ENCODE measurements around the gene GFRA4.

GFRA4 gene, protein sequence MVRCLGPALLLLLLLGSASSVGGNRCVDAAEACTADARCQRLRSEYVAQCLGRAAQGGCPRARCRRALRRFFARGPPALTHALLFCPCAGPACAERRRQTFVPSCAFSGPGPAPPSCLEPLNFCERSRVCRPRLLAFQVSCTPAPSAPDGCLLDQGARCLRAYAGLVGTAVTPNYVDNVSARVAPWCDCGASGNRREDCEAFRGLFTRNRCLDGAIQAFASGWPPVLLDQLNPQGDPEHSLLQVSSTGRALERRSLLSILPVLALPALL

DNA sequence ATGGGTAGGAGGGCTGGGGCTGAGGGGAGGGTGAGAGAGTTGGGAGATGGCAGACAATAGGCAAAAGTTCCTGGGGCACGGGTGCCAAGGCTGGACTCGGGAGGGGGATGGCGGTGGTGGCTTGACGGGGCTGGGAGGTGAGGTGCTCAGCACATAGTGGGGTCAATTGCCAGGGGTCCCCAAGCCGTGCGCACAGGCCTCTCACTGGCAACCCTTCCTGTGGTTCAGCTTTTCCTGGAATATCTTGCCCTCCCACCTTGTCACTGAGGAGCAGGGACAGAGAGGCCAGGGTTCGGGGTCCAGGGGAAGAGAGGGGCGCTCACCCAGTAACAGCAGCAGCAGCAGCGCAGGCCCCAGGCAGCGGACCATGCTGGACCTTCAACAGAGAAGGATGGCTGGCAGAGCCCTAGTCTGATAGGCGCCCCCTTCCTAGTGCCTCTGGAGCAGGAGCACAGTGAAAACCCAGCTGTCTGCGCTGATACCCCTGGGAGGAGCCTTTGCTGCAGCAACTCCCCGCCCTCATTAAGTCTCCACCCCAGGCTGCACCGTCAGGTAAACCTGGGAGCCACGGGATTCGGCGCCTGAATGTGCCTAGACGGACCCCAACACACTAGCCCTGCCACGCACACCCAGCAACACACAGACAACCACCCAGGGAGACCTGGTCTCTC is at the start of gene GFRA4:
GFRA4 (minus strand) TSS at position 369 of the 671 bp plus-strand sequence; CDS start at position 369, 0 bp downstream.
- DNase-seq (ENCODE audit: low read depth): no peak

DNA sequence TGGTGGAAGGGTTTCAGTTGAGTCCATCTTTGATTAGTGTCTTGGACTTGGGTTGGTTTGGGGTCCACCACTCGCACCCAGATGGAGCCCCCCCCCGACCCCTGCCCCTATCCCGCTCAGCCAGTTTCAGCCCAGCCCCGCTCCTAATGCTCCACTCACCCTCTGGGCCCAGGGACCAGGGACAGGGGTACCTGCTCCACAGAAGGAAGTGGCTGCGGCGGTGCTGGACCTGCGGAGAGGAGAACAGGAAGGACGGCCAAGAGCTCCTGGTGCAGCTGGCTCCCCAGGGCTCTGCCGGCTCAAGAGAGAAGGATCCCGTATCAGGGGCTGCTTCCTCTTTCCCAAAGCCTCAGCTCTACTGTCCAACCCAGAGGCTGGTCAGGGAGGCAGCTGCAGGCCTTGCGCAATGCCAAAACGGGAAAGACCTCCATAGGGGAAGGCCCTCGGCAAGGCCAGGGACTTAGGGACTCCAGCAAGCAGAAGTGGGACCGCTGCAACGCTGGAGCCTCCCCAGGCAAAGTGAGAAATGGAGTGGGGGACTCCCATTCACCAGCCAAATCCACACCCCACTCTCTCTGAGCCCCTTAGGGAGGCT is 49.2 kb upstream of the GFRA4 start, which contains the start of gene SIGLEC1:
SIGLEC1 (minus strand) TSS at position 322 of the 595 bp plus-strand sequence. CDS start 5,472 bp downstream, outside the sequence.
- no peak for DNase-seq (ENCODE audit: low read depth)

DNA sequence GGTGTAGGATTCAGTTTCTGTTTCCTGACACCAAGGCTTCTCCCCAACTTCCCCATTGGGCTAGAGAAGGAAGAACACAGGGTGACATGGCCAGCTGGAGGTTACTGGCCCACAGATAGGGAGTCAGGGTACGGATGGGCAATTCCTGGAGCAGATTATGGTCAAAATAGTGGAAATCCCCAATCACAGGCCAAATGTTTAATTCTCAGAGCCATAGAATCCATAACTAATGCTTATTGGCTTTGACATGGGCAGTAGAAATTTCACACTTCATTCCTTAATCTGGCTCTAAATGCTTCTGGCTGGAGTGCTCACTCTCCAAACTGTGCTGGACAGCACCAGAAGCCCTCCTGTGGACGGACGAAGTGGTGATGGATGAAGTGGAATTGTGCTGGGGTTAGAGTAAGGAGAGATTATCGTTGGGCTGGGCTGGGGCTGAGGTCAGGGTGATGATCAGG is 48.3 kb upstream of the GFRA4 start:
- DNase-seq (ENCODE audit: low read depth): no peak

DNA sequence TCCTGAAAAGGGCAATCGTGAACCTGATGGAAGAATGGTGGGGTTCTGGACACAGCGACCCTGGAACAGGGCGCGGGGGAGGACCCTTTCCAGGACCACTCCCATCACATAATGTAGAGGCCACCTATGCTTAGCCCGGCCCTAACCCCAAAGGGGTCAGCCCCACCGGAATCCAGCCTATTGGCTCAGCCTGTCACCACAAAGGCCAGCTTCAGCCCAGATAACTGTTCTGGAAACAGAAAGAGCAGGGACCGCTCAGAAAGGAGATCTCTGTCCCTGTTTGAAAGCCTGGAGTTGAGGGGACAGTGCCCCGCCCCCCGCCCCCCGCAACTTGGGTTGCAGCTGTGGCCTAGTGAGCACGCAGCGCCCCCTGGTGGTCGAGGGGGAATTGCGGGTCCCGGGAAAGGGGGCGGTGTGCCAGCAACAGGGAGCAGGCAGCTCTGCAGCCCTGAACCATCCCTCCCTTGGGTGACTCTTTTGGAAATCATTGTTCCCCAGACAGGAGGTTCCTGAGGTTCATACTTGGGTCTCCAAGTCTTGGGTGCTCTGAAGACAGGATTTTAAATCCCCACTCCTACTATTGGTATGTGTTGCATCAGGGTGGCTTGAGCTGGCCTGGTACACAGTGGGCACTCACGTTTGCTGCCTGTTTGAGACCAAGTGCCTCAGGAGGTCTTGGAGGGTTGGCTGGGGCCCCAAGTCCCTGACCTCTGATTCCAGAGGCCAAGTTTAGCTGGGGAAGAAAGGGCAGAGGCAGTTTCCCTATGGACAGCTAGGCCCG is 47.7 kb upstream of the GFRA4 start:
- peak; percentile 29 for DNase-seq (ENCODE audit: low read depth)

DNA sequence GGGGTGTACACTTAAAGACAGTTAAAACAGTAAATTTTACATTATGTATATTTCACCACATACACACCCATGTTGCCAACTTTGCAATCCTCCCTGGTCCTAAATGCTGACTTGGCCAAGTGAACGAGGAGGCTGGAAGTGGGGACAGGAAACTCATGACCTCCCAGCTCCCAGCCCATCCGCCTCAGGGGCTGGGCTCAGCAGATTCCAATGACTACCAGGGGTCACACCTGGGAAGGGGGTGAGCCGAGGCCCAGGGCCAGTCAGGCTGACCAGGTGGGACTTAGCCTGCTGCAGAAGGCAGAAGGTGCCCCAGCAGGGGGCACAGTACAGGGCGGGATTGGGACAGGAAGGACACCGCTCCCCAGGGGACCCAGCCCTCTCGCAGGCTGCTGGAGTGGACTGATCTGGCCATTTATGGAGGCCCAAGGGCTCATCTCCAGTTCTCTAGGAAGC is 46.8 kb upstream of the GFRA4 start:
- DNase-seq (ENCODE audit: low read depth): no peak

DNA sequence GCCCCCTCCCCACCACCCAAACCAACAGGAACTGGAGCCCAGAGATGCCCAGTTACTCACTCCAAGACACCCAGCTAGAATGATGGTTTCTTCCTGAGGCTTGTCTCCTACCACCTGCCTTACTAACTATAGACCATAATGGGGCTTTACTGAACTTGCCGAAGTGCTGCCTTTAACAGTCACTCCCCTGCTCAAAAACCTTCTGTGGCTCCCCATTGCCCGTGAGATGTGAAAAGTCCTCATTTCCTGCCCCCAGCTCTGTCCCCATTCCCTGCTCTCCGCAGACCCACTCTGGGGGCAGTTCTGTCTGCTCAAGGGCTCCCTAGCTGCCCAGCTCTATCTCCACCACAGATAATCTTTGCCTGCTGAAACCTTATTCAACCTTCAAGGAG is 44.3 kb upstream of the GFRA4 start:
- DNase-seq (ENCODE audit: low read depth): no peak

DNA sequence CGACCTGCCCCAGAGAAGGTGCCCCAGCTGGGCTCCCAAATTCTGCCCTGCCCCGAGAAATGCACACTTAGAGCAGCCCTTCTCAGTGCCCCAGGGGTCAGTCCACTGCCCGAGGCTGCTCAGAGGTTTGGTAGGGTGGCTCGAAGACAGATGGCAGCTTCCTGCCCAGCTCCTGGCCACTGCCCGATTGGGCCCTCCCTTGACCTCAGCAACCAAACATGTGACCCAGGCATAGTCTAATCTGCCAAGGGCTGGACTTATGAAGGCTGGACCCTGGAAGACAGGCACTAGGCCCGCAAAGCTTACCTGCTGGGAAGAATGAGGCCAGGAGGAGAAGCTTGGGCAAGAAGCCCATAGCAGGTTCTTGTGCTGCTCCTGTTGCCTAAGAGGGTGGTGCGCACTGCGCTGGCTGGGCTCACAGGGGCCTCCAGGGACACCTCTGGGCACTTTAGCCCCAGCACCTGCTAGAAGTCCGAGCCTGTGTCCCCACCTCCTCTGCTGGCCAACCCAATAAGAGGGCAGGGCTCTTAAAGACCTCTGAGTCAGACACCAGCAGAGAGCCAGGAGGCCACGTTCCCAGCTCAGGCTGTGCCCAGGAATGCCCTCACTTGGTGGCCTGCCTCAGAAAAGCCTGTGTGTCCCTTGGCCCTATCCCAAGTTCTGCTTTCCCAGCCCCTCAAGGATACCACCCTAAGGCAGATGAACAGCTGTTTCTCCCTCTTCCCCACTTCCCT is 43.7 kb upstream of the GFRA4 start:
- DNase-seq (ENCODE audit: low read depth): no peak

DNA sequence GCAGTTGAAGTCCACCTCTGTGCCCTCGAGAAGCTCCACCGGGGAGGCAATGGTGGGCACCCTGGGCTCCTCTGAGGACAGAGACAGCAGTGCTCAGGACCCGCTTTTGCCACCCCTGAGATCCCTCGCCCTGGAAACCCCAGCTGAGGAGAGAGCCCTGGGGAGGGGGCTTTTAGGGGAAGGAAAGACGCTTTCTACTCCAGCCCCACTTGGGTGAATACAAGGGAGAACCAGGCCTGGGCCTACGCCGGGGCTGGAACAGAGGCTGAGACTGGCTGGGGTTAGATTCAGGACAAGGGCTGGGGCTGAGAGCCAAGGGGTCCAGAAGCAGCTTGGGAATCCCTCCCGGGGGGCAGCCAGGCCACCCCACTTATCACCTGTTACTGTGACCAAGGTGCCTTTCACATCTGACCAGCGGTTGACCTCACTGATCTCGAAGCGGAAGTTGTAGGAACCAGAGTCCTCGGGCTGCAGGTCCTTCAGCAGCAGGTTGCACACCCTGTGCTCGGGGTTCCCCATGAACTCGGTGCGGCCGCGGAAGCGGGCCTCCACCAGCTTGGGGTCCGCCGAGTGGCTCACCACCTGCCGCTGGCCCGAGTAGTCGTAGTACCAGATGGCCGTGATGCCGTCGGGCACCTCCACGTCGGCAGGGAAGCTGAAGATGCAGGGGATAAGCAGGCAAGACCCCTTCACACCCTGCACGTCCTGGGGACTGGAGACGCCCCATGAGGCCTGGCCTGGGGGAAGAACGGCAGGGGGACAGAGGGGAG is 43.0 kb upstream of the GFRA4 start:
- no peak for DNase-seq (ENCODE audit: low read depth)

DNA sequence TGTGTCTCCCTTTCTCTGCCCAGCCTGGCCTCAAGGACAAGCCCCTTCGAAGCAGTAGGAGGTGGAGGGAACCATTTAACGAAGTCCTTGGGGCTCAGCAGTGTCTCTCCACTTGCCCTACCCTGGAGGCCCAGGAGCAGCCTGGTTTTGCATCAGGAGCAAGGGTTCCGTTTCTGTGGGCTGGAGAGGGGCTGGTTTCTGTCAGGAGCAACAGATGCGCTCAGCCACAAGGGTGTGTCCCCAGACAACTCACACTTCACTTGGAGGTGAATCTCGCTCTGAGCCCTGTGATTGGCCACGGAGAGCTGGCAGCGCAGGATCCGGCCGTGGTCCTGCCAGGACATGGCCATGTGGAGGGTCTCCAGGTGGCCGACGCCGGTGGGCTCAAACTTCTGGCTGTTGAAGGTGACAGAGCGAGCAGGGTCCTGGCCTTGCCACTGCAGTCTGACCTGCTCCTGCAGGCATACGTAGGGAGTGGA is 42.3 kb upstream of the GFRA4 start:
- DNase-seq (ENCODE audit: low read depth): no peak

DNA sequence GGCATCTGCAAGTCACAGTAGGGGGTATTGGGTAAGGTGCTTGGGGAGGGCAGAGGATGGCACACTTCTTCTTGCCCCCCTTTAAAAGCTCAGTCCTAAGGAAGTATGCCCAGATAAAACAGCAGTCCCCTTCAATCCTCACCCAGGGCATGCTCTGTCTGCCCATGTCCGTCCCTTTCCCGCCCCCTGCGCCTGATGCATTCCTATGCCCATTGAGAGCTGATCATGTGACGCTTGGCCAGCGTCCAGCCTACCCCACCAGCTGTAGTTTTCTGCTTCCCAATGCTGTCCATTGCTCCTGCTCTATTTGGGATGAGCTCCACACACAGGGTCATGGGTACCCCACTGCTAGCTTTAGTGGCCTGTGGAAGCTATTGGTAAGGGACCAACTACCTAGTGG is 40.9 kb upstream of the GFRA4 start:
- DNase-seq (ENCODE audit: low read depth): no peak

DNA sequence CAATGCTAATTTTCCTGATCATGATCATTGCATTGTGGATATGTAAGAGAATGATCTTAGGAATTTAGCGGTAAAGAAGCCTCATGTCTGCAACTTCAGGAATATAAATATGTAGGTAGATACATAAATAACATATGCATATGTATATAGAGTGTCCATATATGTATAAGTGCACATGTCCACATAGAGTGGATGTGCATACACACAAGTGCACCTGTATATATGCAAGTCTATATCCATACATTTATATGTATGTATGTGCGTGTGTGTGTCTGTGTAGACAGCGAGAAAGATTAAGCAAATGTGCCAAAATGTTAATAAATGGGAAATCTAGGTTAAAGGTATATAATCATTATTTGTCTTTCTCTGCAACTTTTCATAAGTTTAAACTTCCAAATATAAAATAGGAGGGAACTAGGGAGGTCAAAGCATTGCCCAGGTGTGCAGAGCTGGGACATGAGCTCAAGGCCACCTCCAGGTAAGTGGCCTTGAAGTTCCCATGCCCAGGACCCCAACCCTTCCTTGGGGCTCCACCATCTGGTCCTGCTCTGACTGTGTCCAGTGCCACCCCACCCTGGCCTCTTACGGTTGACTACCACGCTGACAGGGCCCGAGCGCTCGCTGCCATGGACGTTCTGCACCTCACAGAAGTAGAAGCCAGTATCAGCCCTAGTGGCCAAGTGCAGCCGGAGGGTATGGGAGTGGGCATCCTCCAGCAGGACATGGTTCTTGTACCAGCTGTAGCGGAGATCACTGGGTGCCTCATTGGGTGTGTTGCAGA is 39.6 kb upstream of the GFRA4 start:
- DNase-seq (ENCODE audit: low read depth): no peak

DNA sequence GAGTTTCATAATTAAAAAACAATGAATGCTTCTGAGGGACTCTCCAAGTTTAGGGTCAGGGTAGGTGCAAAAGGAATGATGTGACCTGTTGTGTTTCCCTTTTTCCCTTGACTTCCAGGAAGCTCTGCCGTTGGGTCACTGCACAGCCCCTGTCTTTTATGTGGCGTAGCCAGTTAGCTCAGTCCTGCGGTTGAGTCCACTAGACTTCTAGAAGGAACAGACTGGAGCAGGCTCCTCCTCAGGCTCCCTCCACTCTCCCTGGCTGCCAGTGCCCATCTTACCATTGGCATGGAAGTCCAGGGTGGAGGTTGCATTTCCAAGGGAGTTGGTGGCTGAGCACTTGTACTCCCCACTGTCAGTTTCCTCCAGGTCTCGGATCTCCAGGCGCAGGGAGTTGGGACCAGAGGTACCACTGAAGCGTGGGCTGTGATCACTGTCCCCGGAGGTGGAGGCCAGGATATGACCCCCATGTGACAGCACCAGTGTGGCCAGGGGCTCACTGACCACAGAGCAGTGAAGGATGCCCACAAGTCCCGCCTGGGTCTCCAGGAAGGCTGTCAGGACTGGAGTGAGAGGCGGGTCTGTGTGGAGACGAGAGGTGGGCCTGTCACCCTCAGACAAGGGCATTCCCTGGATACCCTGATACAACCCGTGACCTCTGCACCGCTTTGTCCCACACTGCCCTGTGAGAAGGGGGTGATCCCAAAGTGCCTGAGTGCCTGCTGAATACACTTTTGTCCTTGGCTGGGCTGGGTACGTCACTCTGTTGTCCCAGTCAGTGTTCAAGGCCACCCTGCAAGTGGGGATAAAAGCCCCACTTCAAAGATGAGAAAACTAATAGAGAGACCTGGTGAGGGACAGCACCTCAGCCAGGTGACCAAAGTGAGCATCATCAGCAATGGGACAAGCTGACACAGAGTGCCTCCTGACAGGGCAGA is 38.1 kb upstream of the GFRA4 start:
- DNase-seq (ENCODE audit: low read depth): no peak

DNA sequence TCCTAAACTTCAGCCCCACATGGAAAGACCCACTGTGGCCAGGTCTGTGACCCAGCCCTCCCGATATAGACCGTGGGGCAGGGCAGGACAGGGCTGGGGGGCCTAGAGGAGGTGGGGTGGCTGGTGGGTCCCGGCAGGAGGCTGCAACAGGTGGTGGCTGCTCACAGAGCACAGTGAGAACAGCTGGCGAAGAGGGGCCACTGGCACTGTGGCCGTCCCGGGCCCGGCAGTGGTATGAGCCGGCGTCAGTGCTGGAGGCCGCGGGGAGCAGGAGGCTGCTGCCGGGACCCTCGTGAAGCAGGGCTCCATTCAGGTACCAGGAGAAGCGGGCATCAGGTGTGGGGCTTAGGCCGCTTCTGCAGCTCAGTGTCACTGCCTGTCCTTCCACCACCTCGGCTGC is 35.8 kb upstream of the GFRA4 start:
- no peak for DNase-seq (ENCODE audit: low read depth)

DNA sequence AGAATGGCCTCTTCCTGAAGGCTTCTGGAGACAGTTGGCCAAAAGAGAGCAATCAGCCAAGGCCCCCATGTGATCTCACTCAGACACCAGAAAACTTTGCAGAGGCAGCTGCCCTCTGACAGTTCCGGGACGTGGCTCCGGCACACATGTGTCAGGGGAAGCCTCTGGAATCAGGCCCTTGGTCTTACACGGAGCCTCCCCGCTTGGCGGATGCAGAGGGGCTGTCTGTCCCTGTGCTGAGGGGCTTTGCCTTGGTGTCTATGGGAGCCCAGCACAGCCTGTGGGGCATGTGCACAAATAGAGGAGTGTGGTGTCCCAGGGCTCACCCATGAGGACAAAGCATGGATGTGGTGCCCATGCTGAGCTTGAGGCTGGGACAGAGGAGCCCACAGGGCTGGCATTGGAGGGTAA is 35.4 kb upstream of the GFRA4 start:
- DNase-seq (ENCODE audit: low read depth): no peak

DNA sequence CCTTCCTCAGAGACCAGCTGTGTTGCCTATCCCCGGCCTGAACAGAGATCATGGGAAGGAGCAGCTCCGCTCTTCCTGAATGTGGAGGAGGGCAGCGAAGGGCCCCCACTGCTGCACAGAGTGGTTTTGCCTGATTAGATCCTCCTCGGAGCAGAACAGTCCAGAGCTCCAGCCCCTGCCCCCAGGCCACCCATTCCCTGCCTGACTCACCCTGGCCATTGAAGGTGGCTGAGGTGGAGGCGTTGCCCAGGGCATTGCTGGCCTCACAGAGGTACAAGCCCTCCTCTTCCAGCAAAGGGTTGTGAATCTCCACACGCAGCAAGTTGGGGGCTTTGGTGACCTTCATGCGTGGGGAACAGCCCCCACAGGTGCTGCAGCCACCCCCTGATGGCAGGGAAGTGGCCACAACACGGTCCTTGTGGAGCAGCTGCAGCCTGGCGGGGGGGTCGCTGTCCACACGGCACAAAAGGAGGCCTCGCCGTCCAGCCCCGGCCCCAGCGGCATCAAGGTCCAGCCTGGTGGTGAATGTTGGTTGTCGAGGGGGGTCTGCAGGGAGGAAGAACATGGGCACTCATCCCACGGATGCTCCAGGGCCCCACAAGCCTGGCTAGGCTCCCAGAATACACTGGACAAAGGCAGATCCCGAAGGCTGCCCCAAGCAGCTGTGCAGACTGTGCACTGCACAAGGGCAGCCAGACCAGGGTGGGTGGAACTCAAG is 34.5 kb upstream of the GFRA4 start:
- no peak for DNase-seq (ENCODE audit: low read depth)

DNA sequence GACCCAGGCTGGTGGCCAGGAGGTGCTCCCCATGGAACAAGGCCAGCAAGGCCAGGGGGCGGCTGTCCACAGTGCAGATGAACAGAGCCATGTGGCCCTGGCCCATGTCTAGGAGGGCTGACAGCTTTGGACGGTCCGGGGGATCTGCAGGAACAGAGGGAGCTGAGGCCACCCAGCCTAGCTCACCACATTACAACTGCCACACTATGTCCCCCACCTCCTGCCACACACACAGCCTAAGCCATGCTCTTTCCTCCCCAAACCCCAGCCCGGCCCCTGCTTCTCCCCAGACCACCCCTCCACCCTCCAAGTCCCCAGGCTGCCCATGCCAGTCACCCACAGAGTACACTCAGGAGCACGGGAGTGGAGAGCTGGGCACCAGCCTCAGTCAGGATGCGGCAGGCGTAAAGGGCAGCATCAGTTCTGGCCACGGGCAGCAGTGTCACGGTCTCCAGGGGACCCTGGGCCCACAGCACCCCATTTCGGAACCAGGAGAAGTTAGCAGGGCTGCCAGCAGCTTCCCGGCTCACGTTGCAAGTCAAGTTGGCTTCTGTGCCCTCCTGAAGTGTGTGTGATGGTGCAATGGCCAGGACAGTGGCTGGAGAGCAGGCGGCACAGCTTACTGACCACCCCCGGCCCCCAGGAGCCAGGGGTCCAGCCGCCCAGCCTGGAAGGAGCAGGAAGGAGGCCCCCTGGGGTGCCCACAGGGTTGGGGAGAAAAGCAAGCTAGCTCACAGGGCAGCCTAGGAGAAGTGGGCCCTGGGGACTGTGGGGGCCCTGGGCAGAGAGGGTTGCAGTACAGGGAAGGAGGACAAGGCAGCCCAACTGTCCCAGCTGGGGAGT is 33.8 kb upstream of the GFRA4 start:
- no peak for DNase-seq (ENCODE audit: low read depth)

DNA sequence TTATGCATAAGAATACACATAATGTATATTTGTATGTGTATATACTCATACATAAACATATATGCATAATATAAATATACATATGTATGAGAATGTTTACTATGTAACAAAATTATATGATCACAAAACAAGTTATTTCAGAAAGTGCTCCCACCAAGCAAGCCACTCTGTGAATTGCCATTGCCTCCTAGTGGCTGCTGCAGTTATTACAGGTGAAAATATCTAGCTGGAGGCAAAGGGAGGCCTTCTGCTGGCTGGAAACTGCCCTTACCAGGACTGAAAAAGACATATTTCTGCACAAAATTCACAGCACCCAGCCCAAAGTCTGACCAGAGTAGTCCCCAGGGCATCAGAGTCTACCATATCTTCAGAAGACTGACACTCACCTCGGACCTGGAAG is 33.0 kb upstream of the GFRA4 start:
- no peak for DNase-seq (ENCODE audit: low read depth)
